HG03575 (cell line): ENCODE measurements around the gene DNAJC7.

Experiments used
- ATAC-seq: cut with Tn5 transposase; IDR thresholded peaks from one replicate; pipeline ENCODE4 v1.9.1; 2021; ENCODE audit not compliant: unreplicated experiment, insufficient number of reproducible peaks, low FRiP score; ENCODE audit errors: extremely low read depth

DNAJC7 gene

DNA sequence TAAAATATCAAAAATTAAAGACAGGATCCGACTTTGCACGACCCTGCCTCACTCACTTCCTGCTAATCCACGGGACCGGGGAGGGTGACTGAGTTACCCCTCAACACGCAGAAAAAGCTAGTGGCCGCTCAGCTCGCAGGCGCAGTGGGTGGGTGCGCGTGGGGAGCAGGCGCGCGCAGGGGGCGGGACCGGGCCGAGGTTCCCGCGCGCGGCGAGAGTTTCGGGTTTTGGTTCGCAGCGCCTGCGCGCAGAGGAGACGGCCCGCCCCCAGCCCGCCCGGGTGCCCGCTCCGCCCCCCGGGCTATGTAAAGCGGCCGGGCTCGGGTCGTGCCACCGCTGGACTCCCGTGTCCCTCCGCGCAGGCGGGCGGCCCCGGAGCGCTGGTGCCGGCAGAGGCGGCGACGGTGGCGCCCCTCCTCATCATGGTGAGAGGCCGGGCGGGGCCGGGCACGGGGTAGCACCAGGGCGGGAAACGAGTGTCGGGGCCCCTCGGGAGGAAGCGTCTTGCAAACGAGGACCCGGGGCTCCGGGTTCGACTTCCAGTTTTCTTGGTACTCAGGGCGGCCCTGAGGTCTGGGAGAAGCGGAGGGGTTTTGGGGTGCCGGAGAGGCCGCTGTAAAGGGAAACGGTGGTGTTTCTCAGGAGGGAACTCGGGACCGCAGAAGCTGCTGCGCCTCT lies 50.6 kb downstream of the DNAJC7 start, which contains the start of gene CNP:
CNP (plus strand) TSS at position 333 of the 678 bp plus-strand sequence; CDS start at position 423, 90 bp downstream.
- ATAC-seq, result no peak

- ATAC-seq, result no peak
Measured at GRCh38 chr17:41965694-41966462, 51.4 kb downstream of the DNAJC7 start.

- ATAC-seq, result no peak
Measured at GRCh38 chr17:41962768-41963434, 54.3 kb downstream of the DNAJC7 start.

GRCh38 chr17:41962111-41962510 lies 55.1 kb downstream of the DNAJC7 start:
- ATAC-seq, result no peak

DNA sequence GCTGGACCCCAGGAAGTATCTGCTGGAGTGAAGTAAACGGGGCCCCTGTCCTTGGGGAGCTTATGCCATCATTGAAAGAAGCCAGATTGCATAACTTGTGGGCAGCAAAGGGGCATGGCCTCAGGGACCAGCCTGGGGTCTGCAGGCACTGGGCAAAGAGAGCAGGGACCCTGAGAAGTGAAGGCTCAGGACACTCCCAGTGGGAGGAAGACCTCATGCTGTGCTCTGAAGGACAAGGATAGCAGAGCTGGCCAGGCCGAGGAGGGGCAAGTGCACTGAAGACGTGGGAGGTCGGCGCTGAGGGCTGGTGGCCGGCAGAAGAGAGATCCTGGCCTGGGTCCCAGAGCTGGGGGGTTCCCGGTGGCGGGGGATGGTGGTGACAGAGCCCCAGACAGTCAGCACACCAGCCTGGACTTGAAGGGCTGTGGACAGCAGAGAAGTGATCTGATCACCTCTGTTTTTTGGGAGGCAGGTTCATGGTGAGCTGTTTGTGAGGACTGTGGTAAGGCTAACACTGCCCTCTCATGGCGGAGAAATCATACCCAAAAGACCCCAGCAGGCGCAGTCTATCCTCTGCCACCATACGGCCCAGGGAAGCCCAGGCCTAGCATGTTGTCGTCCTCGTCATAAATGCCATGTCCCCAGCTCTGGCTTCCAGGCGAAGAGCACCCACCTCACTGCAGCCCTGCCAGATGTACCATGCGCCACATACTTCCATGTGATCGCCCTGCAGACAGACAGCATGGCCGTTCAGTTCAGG lies 57.7 kb downstream of the DNAJC7 start:
- no peak for ATAC-seq

- ATAC-seq, result no peak
Measured at GRCh38 chr17:41959030-41959335, 58.3 kb downstream of the DNAJC7 start.

- ATAC-seq, result no peak
Measured at GRCh38 chr17:41957869-41958439, 59.3 kb downstream of the DNAJC7 start.

- ATAC-seq, result no peak
Measured at GRCh38 chr17:41957031-41957868, 60.0 kb downstream of the DNAJC7 start.

- ATAC-seq, result no peak
Measured at GRCh38 chr17:41956522-41956921, 60.7 kb downstream of the DNAJC7 start.

GRCh38 chr17:41948762-41949460 lies 68.3 kb downstream of the DNAJC7 start:
- ATAC-seq, result no peak

- ATAC-seq, result no peak
Measured at GRCh38 chr17:41944943-41945342, 72.3 kb downstream of the DNAJC7 start.

DNA sequence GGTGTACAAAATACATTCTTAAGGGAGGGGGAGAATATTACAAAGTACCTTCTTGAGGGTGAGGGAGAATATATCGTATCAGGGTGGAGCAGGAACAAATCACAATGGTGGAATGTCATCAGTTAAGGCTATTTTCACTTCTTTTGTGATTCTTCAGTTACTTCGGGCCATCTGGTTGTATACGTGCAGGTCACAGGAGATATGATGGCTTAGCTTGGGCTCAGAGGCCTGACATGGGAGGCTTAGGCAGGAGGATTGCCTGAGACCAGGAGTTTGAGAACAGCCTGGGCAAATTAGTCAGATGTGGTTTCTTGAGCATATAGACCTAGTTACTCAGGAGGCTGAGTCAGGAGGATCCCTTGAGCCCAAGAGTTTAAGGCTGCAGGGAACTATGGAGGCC lies 73.7 kb downstream of the DNAJC7 start:
- no peak for ATAC-seq

DNA sequence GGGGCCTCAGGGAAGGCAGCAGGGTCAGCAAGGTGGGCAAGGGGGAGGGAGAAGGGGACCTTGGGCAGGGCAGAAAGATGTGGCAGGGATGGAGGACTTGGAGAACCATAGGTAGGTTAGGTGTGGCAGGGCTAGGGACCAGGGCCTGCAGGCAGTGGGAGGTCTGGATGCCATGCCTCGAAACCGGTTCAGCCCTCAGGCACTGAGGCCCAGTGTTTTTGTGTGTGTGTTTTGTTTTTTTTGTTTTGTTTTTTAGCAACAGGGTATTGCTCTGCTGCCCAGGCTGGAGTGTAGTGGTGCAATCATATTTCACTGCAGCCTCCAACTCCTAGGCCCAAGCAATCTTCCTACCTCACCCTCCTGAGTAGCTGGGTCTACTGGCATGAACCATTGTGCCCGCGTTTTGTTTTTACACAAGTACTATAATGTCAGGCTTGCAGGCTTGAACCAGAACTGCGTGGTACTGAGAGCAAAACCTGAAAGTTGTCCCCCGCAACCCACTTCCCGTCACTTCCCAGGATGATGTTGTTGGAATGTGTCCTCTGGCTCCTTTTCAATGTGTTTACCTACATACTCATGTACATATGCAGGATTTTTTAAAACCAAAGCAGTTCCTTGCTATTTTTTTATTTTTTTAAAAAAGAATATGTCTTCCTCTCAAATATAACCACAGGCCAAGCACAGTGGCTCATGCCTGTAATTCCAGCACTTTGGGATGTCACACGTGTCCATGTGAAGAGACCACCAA lies 74.4 kb downstream of the DNAJC7 start:
- no peak for ATAC-seq

GRCh38 chr17:41941168-41941567 lies 76.1 kb downstream of the DNAJC7 start:
- ATAC-seq, result no peak

DNA sequence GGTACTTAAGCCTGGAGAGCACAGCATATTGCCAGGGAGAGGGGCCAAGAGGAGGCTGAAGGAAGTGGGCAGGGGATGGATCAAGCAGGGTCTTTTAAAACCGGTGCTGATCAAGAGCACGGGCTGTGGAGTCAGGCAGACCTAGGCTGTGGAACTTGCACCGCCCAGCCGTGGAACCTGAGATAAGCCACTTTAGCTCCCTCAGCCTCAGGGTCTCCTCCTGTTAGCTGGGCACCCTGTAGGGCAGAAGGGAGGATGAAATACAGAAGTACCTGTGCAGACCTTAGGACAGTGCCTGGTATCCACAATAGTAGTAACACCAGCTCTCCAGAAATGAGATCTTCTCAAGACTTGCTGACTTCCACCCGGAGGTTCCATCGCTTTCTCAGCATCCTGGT lies 77.5 kb downstream of the DNAJC7 start:
- no peak for ATAC-seq

DNA sequence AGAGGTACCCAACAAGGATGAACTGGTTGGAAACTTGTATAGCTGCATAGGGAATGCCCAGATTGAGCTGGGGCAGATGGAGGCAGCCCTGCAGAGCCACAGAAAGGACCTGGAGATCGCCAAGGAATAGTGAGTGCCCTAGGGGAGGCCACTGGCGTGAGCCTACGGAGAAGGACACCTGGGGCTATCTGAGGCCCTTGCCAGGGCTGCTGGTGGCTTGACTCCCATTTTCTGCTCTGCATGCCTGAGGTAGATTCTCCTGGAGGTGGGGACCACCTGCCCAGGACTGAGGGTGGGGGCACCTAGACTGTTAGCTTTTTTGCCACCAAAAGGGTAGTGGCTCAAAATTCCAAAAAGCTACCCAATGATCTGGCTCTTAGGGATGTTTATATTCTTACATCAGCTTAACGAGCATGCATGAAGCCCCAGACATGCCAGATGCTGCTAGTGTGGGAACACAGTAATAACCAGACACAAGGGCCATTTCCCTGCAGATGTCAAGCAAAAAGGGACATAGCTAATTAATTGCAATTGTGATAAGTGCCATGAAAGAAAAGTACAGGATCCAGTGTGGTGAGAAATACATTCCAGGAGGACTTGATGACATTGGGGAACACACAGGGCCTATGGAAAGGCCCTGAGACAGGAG lies 78.1 kb downstream of the DNAJC7 start:
- ATAC-seq, result no peak
